ENCODE data around the gene ATP2B2. TPM values are rescaled to one million over a fixed set of nuclear protein-coding genes. Genes with fewer than 3 reads are reported as not detected.

The ATP2B2 gene
- total and polyA plus RNA-seq, 2 donors = 0.13 to 0.53 TPM

GRCh38 chr3:10459954-10460754 lies 45.2 kb downstream of the ATP2B2 start:
- H3K4me3 ChIP-seq (ENCODE audit: low read depth, low read length) = no peak overlapping the region
- 42% methylated on average over 5 of the region's 5 CpGs for WGBS
- H3K4me1 ChIP-seq (ENCODE audit: insufficient read depth) = no peaks in the 10 kb centered on the region
- DNase-seq (ENCODE audit: extremely low spot score) = no peak
- H3K36me3 ChIP-seq (ENCODE audit: insufficient read depth) = no peaks in the 10 kb centered on the region
- H3K27ac ChIP-seq (ENCODE audit: low read depth) = no peak overlapping the region

- Histone ChIP-seq H3K27ac (ENCODE audit: low read depth) (no peak overlapping the region), H3K4me3 (ENCODE audit: low read depth, low read length) (no peak overlapping the region), H3K4me1 (ENCODE audit: insufficient read depth) (no peaks in the 10 kb centered on the region), H3K36me3 (ENCODE audit: insufficient read depth) (no peaks in the 10 kb centered on the region)
- 38% methylated on average over 3 of the region's 3 CpGs for WGBS
- no peak for DNase-seq (ENCODE audit: extremely low spot score)
Observed at GRCh38 chr3:10457560-10457959, 47.8 kb downstream of the ATP2B2 start.

GRCh38 chr3:10456981-10457380 lies 48.4 kb downstream of the ATP2B2 start:
- H3K4me3 ChIP-seq (ENCODE audit: low read depth, low read length) = no peak overlapping the region
- no peaks in the 10 kb centered on the region for H3K36me3 ChIP-seq (ENCODE audit: insufficient read depth)
- no peak for DNase-seq (ENCODE audit: extremely low spot score)
- WGBS = 64% methylated on average over 2 of the region's 2 CpGs
- H3K4me1 ChIP-seq (ENCODE audit: insufficient read depth) = no peaks in the 10 kb centered on the region
- no peak overlapping the region for H3K27ac ChIP-seq (ENCODE audit: low read depth)

GRCh38 chr3:10455545-10455914 lies 49.9 kb downstream of the ATP2B2 start:
- no peaks in the 10 kb centered on the region for H3K4me1 ChIP-seq (ENCODE audit: insufficient read depth)
- H3K36me3 ChIP-seq (ENCODE audit: insufficient read depth) = no peaks in the 10 kb centered on the region
- no peak for DNase-seq (ENCODE audit: extremely low spot score)
- no peak overlapping the region for H3K27ac ChIP-seq (ENCODE audit: low read depth)
- H3K4me3 ChIP-seq (ENCODE audit: low read depth, low read length) = no peak overlapping the region

GRCh38 chr3:10454907-10455544 lies 50.4 kb downstream of the ATP2B2 start:
- H3K4me3 ChIP-seq (ENCODE audit: low read depth, low read length) = no peak overlapping the region
- WGBS = 0% methylated on average over 1 of the region's 1 CpG
- H3K36me3 ChIP-seq (ENCODE audit: insufficient read depth) = no peaks in the 10 kb centered on the region
- DNase-seq (ENCODE audit: extremely low spot score) = no peak
- H3K27ac ChIP-seq (ENCODE audit: low read depth) = no peak overlapping the region
- no peaks in the 10 kb centered on the region for H3K4me1 ChIP-seq (ENCODE audit: insufficient read depth)

DNA sequence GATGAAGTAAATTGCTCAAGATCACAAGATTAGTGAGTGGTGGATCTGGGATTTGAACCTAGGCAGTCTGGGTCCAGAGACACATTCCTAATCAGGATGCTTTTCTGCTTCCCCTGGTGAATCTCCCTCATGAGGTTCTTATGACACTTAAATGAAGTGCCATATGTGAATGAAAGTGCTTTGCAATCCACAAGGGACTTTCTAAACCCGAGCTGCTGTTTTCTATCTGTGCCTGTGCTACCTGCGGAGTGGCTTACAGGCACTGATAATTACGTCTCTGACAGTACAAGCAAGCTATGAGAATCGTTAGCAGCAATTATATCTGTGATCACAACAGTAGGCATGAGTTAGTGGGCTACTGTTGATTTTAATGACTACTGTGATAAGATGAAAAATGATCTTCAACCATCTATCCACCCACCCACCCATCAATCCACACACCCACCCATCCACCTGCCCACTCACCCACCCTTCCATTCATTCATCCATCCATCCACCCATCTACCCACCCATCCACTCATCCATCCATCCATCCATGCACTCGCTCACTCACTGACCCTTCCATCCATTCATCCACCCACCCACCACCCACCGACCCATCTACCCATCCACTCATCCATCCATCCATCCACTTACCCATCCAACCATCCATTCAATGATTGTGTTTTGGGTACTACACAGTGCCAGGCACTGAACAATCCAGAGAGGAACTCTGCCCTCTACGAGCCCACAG lies 51.8 kb downstream of the ATP2B2 start:
- Histone ChIP-seq H3K4me1 (ENCODE audit: insufficient read depth) (no peaks in the 10 kb centered on the region), H3K4me3 (ENCODE audit: low read depth, low read length) (no peak overlapping the region), H3K36me3 (ENCODE audit: insufficient read depth) (no peaks in the 10 kb centered on the region), H3K27ac (ENCODE audit: low read depth) (no peak overlapping the region)
- 59% methylated on average over 7 of the region's 7 CpGs for WGBS
- no peak for DNase-seq (ENCODE audit: extremely low spot score)

DNA sequence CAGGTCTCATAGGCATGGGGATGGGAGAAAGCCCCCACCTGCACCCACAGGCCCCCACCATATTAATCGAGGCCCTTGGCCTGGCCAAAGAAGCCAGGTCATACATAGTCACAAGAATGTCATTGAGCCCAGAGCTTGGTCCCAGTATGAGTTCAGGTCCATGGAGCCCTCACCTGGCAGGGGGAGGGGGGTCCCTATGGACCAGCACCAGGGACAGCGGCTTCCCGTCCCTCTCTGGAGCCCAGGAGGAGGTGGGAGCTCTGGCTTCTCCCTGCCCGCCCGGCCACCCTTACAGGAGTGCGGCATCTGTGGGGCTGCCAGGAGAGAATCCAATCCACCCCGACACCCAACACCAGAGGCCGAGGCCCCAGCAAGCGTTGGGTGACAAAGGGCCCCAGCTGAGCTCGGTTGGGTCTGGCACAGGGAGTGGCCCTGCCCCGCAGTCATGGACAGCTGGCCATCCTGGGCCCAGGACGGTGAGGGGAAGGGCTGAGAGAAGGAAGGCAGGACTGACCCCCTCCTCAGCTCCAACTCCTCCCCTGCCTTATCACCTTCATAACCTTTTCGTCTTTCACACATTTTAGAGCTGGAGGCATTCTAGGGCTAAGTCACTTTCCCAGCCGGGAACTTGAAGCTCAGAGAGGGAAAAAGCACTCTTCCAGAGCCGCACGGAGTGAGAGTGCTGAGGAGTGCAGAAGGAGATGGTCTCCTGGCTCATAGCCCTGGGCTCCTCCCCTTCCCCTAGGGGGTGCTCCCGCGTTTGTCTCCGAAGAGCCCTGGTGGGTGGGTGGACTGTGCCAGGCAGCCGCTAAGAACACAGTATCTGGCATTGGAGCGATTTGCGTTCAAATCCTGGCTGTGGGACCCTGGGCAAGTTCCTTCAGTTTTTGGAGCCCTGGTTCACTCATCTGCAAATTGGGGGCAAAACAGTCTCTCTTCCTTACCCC lies 54.6 kb downstream of the ATP2B2 start:
- Histone ChIP-seq H3K4me3 (ENCODE audit: low read depth, low read length) (no peak overlapping the region), H3K4me1 (ENCODE audit: insufficient read depth) (no peaks in the 10 kb centered on the region), H3K27ac (ENCODE audit: low read depth) (no peak overlapping the region), H3K36me3 (ENCODE audit: insufficient read depth) (no peaks in the 10 kb centered on the region)
- WGBS = 54% methylated on average over 22 of the region's 22 CpGs
- DNase-seq (ENCODE audit: extremely low spot score) = no peak

DNA sequence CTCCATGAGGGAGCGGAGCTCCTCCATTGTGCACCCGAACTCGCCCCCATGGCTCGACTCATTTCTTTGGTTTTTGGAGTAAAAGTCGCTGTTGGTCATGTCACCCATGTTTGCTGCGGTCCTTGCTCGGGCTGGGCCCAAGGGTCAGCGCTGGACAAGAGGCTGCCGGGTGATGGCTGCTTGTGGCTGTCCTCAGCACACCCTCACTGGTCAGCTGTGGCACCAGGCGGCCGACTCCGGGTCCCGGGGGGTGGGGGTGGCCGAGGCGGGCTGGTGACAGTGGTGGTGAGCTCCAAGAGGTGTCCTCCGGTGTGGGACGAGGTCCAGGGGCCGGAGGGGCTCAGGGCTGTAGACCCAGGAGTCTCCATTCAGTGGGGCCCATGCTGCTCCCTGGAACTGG lies 56.0 kb downstream of the ATP2B2 start:
- Histone ChIP-seq H3K4me3 (ENCODE audit: low read depth, low read length) (no peak overlapping the region), H3K27ac (ENCODE audit: low read depth) (no peak overlapping the region), H3K4me1 (ENCODE audit: insufficient read depth) (no peaks in the 10 kb centered on the region), H3K36me3 (ENCODE audit: insufficient read depth) (no peaks in the 10 kb centered on the region)
- 88% methylated on average over 18 of the region's 18 CpGs for WGBS
- DNase-seq (ENCODE audit: extremely low spot score) = no peak

GRCh38 chr3:10448544-10448943 lies 56.8 kb downstream of the ATP2B2 start:
- DNase-seq (ENCODE audit: extremely low spot score) = no peak
- no peaks in the 10 kb centered on the region for H3K4me1 ChIP-seq (ENCODE audit: insufficient read depth)
- H3K4me3 ChIP-seq (ENCODE audit: low read depth, low read length) = no peak overlapping the region
- no peak overlapping the region for H3K27ac ChIP-seq (ENCODE audit: low read depth)
- 90% methylated on average over 3 of the region's 3 CpGs for WGBS
- no peaks in the 10 kb centered on the region for H3K36me3 ChIP-seq (ENCODE audit: insufficient read depth)

DNA sequence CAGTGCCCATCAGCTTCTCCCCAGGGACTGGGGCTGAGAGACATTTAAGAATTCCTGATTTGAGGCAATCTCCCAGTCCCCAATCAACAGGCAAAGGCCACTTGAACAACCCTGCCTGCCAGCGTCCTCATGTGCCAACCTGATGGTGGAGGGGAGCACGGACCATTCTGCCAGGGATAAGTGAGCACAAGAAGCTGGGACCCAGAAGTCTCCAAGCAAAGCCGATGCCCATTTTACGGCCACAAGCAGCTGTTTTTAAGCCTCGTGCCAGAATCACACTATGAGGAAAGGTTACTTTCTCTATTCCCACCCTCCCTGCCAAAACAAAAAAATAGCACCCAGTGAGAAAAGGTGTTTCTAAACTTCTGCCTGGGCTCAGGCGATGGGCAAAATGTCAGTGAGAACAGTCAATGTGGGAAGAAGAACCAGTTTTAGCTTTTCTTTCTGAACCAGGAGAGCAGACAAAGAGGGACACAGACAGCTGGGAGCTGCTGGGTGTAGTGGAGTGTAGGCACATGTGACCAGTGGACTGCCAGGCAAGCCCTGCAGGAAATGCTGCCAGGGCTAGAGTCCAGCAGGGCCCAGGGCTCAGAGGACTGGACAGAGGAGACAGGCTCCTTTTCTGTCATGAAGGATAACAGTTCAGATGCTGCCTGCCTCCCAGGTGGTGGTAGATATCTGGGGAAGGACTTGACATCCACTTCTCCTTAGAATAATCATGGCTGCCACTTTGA lies 57.7 kb downstream of the ATP2B2 start:
- Histone ChIP-seq H3K4me3 (ENCODE audit: low read depth, low read length) (no peak overlapping the region), H3K36me3 (ENCODE audit: insufficient read depth) (no peaks in the 10 kb centered on the region), H3K4me1 (ENCODE audit: insufficient read depth) (no peaks in the 10 kb centered on the region), H3K27ac (ENCODE audit: low read depth) (no peak overlapping the region)
- DNase-seq (ENCODE audit: extremely low spot score) = no peak
- 61% methylated on average over 6 of the region's 6 CpGs for WGBS

- Histone ChIP-seq H3K4me1 (ENCODE audit: insufficient read depth) (no peaks in the 10 kb centered on the region), H3K27ac (ENCODE audit: low read depth) (no peak overlapping the region), H3K36me3 (ENCODE audit: insufficient read depth) (no peaks in the 10 kb centered on the region), H3K4me3 (ENCODE audit: low read depth, low read length) (no peak overlapping the region)
- WGBS = 80% methylated on average over 5 of the region's 5 CpGs
- no peak for DNase-seq (ENCODE audit: extremely low spot score)
Observed at GRCh38 chr3:10447110-10447509, 58.3 kb downstream of the ATP2B2 start.

GRCh38 chr3:10445561-10446175 lies 59.7 kb downstream of the ATP2B2 start:
- no peak for DNase-seq (ENCODE audit: extremely low spot score)
- no peak overlapping the region for H3K4me3 ChIP-seq (ENCODE audit: low read depth, low read length)
- no peaks in the 10 kb centered on the region for H3K36me3 ChIP-seq (ENCODE audit: insufficient read depth)
- H3K4me1 ChIP-seq (ENCODE audit: insufficient read depth) = no peaks in the 10 kb centered on the region
- 56% methylated on average over 9 of the region's 9 CpGs for WGBS
- no peak overlapping the region for H3K27ac ChIP-seq (ENCODE audit: low read depth)
